ENCODE measurements around the gene PRPF40B.

PRPF40B gene

DNA sequence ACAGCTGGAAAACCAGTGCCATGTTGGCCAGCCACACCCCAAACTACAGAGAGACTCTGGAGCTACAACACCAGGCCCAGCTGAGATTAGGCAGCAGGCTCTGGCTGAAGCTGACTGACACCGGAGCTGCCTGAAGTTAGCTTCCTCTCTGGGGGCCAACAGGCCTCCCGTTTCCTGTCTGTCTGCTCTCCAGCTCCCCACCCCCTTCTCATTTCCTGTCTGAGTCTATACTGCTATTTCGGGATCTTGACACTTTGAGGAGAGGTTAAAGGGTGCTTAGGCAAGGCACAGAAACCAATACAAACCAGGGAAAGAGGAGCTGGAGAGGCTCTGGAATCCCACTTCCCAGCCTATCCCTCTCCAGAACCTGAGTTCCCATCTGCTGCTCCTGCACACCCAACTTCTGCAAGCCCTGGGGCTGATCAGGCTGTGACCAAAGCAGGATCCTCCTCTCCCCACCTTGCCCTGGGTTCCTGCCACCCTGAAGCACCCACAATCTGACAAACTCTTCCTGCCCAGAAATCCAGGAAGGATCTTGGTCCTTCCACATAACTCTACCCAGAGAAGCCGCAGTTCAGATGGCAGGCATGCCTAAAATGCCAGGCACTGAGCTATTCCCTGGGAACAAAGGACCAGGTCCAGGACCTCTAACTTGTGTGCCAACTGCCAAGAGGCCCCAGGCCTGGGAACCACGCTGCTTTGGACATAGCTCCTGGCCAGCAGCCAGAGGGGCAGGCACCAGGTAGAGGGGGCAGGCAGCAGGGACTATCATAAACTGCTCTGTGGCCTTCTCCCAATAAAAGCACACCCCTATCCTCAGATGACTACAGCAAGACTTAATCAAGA, 39.9 kb downstream of the PRPF40B start:
- H3K9me3 Mint-ChIP-seq: no peaks in the 10 kb centered on the region
- peaks cover 35% of the 10 kb centered on the region for H3K36me3 Mint-ChIP-seq (ENCODE audit: low read depth)
- DNase-seq: peak; percentile 50
- peak overlapping the region; percentile 54 for H3K4me3 Mint-ChIP-seq
- peak overlapping the region; percentile 99 for H3K27ac Mint-ChIP-seq
- H3K27me3 Mint-ChIP-seq (ENCODE audit: low read depth, poor library complexity): no peaks in the 10 kb centered on the region
- TF ChIP-seq, protein P1, sequence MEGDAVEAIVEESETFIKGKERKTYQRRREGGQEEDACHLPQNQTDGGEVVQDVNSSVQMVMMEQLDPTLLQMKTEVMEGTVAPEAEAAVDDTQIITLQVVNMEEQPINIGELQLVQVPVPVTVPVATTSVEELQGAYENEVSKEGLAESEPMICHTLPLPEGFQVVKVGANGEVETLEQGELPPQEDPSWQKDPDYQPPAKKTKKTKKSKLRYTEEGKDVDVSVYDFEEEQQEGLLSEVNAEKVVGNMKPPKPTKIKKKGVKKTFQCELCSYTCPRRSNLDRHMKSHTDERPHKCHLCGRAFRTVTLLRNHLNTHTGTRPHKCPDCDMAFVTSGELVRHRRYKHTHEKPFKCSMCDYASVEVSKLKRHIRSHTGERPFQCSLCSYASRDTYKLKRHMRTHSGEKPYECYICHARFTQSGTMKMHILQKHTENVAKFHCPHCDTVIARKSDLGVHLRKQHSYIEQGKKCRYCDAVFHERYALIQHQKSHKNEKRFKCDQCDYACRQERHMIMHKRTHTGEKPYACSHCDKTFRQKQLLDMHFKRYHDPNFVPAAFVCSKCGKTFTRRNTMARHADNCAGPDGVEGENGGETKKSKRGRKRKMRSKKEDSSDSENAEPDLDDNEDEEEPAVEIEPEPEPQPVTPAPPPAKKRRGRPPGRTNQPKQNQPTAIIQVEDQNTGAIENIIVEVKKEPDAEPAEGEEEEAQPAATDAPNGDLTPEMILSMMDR (IDR thresholded peaks at IDR 0.05): no peak
- peaks cover 42% of the 10 kb centered on the region for H3K4me1 Mint-ChIP-seq

DNA sequence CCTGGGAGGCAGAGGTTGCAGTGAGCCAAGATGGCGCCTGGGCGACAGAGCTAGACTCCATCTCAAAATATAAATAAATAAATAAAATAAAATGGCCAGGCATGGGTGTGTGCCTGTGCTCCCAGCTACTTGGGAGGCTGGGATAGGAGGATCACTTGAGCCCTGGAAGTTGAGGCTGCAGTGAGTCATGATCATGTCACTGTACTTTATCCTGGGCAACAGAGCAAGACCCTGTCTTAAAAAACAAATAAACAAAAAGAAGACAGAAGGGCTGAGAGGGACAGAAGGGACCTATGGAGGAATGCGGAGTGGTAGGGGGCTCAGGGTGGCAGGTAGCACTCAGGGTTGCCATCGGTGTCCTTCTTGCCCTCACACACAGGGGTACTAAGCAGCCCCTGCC, 40.8 kb downstream of the PRPF40B start:
- DNase-seq: no peak
- peaks cover 42% of the 10 kb centered on the region for H3K4me1 Mint-ChIP-seq
- no peak overlapping the region for H3K27ac Mint-ChIP-seq
- H3K36me3 Mint-ChIP-seq (ENCODE audit: low read depth): peaks cover 34% of the 10 kb centered on the region
- H3K9me3 Mint-ChIP-seq: no peaks in the 10 kb centered on the region
- H3K27me3 Mint-ChIP-seq (ENCODE audit: low read depth, poor library complexity): no peaks in the 10 kb centered on the region
- H3K4me3 Mint-ChIP-seq: no peak overlapping the region
- TF ChIP-seq, protein P1 (IDR thresholded peaks at IDR 0.05): no peak

DNA sequence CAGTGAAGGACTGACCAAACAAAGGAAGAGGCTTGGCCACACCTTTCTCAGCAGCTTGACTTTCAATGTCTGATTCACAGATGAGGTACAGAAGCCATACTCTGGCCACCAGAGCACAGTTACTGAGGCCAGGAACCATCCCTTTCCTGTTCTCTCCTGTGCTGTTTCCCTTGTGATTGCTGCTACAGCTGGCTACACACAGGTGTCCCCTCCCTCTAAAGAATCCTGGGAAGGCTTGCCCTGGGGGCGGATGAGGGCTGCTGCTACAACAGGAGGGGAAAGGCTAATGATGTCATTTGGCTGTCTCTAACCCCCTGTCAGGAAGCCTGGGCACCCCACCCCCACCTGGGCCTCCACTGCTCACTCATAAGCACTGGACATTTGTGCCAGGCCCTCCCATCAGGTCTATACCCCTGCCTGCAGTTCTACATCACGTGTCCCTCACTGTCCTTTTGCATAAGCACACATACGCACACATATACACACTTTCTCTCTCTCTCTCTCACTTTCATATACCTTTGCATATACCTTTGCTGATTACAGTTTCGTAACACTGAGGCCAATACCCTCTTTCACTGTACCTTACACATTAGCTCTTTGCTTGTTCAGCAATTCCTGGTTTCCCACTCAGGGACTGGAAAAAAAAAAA, 41.4 kb downstream of the PRPF40B start:
- H3K36me3 Mint-ChIP-seq (ENCODE audit: low read depth): peaks cover 32% of the 10 kb centered on the region
- no peaks in the 10 kb centered on the region for H3K9me3 Mint-ChIP-seq
- H3K27ac Mint-ChIP-seq: peak overlapping the region; percentile 72
- H3K4me1 Mint-ChIP-seq: peaks cover 44% of the 10 kb centered on the region
- TF ChIP-seq, protein P1 (IDR thresholded peaks at IDR 0.05): no peak
- no peaks in the 10 kb centered on the region for H3K27me3 Mint-ChIP-seq (ENCODE audit: low read depth, poor library complexity)
- H3K4me3 Mint-ChIP-seq: no peak overlapping the region
- DNase-seq: no peak

DNA sequence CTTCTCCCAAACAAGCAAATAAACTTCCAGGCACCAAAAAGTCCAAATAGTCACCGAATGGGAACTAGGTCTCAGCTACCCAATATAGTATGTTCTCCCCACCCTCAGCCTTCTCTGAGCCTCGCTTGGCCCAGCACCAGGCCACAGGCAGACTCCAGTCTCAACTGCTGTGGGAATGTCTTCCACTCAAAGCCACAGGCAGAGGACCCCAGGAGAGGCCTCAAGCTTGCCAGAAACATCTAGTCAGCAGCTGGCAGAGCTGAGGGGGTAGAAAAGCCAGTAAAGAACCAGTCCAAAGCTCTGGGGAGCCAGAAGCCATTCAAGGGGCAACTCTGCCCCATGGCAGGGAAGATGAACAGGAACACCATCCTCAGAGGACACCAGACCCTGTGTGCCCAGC, 42.0 kb downstream of the PRPF40B start:
- H3K27me3 Mint-ChIP-seq (ENCODE audit: low read depth, poor library complexity): no peaks in the 10 kb centered on the region
- peak overlapping the region; percentile 72 for H3K27ac Mint-ChIP-seq
- H3K36me3 Mint-ChIP-seq (ENCODE audit: low read depth): peaks cover 25% of the 10 kb centered on the region
- no peak overlapping the region for H3K4me3 Mint-ChIP-seq
- H3K9me3 Mint-ChIP-seq: no peaks in the 10 kb centered on the region
- peaks cover 50% of the 10 kb centered on the region for H3K4me1 Mint-ChIP-seq
- TF ChIP-seq, protein P1 (IDR thresholded peaks at IDR 0.05): no peak
- no peak for DNase-seq

DNA sequence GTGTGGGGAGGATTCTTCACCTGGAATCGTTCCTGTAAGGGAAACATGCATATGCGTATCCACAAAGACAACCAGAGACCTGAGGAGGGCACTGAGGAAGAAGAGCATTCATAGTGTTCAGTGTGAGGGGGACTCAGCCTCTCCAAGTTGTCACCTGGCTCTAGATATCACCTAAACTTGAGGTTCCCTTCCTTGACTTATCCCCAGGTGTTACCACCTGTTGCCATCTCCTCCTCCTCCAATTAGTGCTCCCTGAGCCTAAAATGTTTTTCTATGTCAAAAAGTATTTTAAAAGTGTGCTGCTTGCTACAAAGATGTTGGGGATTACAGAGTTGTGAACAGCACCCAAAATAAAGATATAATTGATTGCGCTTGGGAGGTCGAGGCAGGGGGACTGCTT, 42.8 kb downstream of the PRPF40B start:
- Mint-ChIP-seq H3K9me3 (no peaks in the 10 kb centered on the region), H3K4me1 (peaks cover 57% of the 10 kb centered on the region), H3K27ac (peak overlapping the region; percentile 49), H3K36me3 (ENCODE audit: low read depth) (peaks cover 18% of the 10 kb centered on the region), H3K4me3 (no peak overlapping the region), H3K27me3 (ENCODE audit: low read depth, poor library complexity) (no peaks in the 10 kb centered on the region)
- DNase-seq: no peak
- TF ChIP-seq, protein P1 (IDR thresholded peaks at IDR 0.05): no peak
